HG03521 (cell line): Measurements from ENCODE around the gene BUB3.
A peak's percentile ranks its signal among the peaks of the same experiment; 100 is the strongest.

Experiments used
- ATAC-seq: cut with Tn5 transposase; IDR thresholded peaks from one replicate; pipeline ENCODE4 v1.9.1; 2021; ENCODE audit warnings: mild to moderate bottlenecking, moderate library complexity; ENCODE audit not compliant: unreplicated experiment

BUB3 gene, protein sequence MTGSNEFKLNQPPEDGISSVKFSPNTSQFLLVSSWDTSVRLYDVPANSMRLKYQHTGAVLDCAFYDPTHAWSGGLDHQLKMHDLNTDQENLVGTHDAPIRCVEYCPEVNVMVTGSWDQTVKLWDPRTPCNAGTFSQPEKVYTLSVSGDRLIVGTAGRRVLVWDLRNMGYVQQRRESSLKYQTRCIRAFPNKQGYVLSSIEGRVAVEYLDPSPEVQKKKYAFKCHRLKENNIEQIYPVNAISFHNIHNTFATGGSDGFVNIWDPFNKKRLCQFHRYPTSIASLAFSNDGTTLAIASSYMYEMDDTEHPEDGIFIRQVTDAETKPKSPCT

DNA sequence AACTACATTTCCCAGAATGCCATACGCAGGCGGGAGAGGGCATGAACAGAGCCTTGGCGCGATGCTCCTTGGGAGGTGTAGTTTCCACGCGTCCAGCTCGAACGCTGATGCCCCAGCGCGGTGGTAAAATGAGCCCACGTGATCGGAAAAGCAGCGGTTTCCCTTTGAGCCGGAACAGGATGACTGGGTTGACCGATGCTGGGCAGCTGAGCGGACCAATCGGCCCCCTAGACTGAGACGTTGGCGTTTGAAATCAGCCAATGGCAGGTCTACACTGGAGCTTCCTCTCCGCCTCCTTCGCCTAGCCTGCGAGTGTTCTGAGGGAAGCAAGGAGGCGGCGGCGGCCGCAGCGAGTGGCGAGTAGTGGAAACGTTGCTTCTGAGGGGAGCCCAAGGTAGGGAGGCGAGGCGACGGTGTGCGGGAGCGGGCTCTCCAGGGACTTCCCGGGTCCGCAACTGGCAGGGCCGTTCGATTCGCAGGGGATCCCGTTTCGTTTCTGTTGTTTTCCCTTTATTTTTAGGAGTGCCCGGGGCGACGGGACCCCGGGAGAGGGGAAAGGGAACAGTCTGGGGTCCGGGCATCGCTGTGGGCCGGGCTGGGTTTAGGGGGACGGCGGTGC lies at the start of gene BUB3:
Gene BUB3 (plus strand): TSS at position 311 of the 619 bp plus-strand sequence. CDS start 516 bp downstream, outside the sequence.
- peak; percentile 93 for ATAC-seq

- no peak for ATAC-seq
Observed at GRCh38 chr10:123109466-123109865, 44.7 kb upstream of the BUB3 start.

DNA sequence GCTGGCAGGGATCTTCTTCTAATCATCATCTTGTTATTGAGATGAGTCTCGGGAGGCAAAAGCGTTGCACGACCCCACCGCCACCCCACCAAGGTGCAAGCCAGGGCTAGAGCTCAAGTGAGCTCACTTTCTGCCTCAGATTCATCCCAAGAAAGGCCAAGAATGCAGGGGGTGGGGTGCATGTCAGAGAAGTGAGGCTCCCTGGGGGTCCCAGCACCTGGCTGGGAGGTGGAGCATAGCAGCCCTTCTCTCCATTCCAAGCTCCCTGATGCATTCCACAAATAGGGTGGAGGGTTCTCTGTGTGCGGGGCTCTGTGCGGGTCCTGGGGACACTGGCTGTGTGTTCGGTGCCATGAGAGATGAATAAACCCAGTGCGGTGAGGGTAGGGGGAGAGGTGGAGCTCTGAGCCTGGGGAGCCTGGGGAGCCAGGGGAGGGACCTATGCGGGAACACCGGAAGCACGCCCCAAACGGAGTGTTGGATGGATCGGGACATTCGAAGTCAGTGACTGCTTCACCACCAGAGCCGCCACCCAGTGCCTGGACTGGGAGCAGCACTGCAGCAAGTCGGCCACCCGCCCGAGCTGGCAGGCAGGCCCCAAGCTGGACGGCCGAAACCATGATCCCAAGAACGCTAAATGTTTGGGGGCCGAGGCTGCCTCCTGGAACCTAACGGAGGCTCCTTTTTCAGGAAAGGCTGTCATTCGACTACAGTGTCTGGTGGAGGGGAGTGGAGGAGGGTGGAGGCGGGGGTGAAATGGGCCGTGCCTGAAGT lies 36.4 kb upstream of the BUB3 start:
- ATAC-seq: no peak

DNA sequence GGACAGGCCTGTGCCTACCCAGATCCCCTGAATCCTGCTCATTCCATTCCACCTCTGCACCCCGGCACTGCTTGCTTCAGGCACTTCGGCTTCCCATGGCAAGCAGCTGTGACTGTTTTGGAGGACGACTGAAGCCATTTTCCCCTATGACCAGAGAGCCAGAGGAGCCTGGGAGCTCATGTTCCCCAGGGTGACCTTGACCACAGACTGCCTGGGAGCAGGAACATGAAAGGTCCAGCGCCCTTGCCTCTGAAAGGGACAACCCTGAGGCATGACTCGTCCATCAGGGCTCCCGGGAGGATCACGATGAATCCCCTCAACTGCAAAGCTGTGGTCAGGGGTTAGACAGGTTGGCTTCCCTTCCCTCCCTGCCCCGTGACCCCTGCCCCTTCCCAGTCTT lies 35.1 kb upstream of the BUB3 start:
- no peak for ATAC-seq

GRCh38 chr10:123126246-123126645 lies 28.0 kb upstream of the BUB3 start:
- ATAC-seq: no peak

DNA sequence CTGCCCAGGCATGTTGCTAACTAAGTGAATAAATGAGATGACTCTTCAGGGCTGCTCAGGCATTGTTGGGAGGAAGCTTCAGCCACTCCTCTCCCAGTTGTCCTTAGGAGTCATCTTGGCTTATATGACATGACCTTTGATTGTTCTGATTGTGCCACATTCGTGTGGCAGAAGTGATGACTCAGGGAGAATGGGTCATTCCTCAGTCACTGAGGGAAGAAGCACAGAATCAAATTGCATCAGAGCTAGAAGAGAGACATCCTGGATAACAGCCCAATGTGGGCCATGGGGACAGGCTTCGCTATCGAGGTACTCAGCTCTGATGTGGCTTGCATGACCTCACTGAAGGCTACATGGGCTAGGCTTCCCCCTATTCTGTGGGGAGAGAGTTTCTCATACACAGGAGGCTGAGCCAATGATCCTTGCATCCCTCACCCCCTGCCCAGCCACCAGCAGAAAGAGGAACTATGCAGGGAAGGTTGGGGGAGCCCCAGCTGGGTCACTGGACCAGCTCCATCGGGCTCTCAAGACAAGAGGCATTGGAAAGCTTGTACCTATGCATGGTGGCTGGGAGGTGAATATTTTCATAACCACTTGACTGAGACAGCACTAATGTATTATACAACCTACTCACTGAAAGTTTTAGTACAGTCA lies 24.5 kb upstream of the BUB3 start:
- no peak for ATAC-seq

- peak; percentile 52 for ATAC-seq
Observed at GRCh38 chr10:123132576-123133477, 21.4 kb upstream of the BUB3 start.

- ATAC-seq: no peak
Observed at GRCh38 chr10:123133541-123134342, 20.5 kb upstream of the BUB3 start.

GRCh38 chr10:123134343-123134914 lies 19.8 kb upstream of the BUB3 start:
- ATAC-seq: no peak

DNA sequence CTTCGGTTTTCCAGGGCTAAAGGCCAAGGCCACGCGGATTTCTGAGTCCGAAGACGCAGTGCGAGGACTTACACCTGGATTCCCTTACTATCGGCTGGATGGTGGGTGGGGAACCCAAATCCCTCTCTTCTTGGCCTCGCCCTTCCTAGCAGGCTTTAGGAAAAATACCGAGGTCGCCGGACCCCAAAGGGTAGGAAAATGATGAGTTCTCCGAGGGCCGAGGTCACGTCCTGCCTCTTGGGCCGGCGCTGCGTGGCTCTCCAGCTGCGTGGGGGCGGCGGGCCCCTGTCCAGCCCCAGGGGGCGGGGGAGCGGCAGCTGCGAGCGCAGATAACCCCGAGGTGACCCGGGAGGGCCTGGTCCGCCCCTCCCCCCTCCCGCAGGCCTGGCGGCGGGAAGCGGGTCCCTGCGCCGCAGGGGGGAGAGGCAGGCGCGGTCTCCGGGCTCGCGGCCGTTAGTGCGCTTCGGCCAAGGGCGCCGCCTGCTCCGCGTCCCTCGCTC lies 19.2 kb upstream of the BUB3 start:
- ATAC-seq: no peak

DNA sequence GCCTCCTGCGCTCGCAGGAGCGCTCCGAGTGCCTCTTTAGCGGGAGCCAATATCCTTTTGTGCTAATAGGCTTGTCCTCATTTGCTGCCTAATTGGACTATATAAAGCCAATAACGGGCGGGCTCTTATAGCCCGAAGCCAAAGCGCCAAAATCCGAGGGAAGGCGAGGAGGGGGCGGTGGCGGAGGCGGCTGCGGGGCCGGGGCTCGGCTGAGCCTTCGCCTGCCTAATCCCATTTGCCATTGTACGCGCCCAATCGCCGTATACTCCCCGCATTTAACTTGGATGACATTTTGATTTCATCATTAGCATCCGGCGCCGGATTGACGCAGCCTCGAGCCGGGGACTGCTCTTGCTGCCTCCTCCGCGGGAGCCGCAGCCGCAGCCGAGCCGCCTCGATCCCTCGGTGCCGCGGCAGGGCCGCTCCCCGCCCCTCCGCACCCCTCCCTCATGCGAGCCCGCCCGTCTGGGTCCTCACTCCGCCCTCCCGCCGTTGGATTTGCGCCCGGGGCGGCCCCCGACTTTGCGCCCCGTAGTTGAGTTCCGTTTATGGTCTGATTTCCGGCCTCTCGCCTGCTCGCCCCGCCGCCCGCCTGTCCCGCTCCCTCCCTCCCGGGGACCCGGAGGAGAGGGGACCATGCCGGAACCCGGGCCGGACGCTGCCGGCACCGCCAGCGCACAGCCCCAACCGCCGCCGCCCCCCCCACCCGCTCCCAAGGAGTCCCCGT lies 18.6 kb upstream of the BUB3 start, which contains the start of gene HMX3:
Gene HMX3 (plus strand): TSS at position 556 of the 727 bp plus-strand sequence. CDS start 81 bp downstream, at position 637.
- ATAC-seq: no peak

DNA sequence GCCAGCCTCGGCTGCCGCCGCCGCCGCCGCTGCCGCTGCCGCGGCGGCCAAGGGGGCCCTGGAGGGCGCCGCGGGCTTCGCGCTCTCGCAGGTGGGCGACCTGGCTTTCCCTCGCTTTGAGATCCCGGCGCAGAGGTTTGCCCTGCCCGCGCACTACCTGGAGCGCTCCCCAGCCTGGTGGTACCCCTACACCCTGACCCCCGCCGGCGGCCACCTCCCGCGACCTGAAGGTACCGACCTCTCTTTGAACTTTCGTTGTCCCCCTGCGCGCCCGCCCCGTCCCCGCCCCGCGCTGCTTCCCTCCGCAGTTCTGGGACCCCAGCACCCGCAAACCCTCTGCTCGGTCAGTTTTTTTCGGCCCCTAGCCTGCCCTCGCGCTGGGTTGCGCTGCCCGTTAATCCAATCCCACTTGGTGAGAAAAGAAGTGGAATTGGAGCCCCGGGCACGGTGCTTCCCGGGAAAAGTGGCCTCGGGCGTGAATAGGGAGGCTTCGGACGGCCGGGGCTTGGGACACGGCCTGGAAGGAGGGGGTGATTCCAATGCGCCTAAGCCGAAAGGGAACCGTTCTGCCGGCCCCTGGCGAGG lies 17.9 kb upstream of the BUB3 start:
- no peak for ATAC-seq

GRCh38 chr10:123136806-123137642 lies 17.2 kb upstream of the BUB3 start:
- ATAC-seq: no peak

DNA sequence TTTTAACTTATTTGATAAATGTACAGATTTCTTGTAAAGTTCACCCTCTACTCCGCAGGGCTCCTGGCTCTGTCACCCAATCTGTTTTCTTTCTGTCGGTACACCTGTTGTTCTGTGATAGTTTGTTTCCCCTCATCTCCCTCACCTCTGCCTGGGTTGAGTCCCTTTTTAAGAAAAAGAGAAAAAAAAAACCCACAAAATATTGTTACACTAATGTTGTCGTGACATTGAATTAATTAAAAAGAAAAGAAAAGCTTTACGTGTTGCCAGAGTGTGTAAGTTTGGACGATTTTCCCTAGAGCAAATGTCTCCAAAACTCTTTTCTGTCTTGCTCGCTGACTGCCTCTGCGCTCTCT lies 15.1 kb upstream of the BUB3 start:
- ATAC-seq: no peak

- no peak for ATAC-seq
Observed at GRCh38 chr10:123139521-123140163, 14.6 kb upstream of the BUB3 start.

- ATAC-seq: no peak
Observed at GRCh38 chr10:123140164-123140982, 13.8 kb upstream of the BUB3 start.
